ENCODE data around the gene ARNT2.

The ARNT2 gene

DNA sequence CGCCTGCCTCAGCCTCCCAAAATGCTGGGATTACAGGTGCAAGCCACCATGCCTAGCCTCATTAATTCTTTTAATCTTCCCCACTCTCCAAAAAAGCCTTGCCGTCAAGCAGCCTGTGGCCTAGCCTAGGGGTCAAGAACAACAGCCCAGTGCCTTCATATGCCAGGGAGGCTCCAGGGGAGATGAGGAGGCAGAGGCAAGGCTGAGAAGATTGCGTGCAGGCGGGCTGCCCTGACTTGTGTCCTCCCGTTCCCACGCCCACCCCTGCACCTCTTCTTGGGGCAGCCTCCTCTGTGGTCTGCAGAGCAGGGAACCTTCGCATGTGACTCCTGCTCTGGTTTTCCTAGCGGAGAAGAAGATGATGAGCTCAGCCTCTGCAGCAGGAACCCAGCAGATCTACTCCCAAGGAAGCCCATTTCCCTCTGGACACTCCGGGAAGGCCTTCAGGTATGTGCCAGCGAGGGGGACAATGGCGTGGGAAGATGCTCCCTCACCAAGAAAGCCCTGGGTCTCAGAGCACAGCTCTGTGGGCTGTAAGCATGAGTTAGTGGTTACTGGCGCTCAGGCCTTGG lies 172.4 kb downstream of the ARNT2 start:
- no peak for DNase-seq (ENCODE audit: low read depth in 2 of 2)

DNA sequence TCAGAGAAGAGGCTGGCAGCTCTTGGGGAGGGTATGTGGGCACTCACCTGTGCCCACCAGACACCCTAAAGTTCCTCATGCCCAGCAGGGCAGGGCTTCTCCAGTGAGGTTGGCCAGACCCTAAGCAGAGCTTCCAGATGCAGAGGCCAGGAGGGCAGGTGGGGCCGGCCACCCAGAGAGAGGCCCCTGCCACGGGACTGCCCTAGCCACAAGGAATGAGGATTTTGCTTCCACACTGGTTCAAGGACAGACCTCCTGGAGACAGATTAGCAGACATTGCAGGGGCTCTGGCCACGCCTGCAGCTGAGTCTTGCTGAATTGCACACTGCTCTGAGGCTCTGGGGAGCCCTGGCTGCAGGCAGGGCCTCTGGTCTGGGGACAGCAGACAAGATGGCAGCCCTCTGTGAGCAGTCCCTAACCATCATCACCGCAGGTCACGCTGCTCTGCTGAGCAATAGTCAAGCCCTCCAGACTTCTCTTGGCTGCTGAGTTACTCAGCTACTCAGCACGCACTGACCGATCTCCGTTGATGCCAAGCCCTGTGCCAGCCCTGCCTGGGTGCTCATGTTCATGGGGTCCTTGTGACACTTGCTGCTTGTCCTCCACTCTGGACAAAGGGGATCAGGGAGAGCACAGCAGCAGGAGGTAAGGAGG lies 173.5 kb downstream of the ARNT2 start:
- no peak for DNase-seq (ENCODE audit: low read depth in 2 of 2)

GRCh38 chr15:80578206-80578595 lies 174.0 kb downstream of the ARNT2 start:
- no peak for DNase-seq (ENCODE audit: low read depth in 2 of 2)

DNA sequence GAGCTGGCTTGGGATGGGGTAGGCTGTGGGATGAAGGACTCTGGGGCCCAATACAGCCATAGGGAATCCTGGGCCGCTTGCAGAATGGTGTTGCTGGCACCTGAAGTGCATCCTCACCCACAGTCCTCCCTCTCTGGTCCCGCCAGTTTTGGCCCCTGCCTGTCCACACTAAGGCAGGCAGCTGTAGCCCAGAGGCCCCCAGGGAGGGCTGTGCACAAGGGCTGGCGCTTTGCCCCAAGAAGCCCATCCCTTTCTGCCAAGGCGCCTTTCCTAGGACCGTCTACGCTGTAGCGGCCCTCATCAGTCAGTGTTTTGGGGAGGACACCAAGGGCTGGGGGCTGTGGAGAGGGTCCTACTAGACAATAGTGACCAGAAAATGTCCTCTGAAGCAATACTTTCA lies 174.7 kb downstream of the ARNT2 start:
- no peak for DNase-seq (ENCODE audit: low read depth in 2 of 2)

GRCh38 chr15:80579611-80580010 lies 175.4 kb downstream of the ARNT2 start:
- no peak for DNase-seq (ENCODE audit: low read depth in 2 of 2)

GRCh38 chr15:80580106-80580505 lies 175.9 kb downstream of the ARNT2 start:
- DNase-seq (ENCODE audit: low read depth in 2 of 2), result no peak

DNA sequence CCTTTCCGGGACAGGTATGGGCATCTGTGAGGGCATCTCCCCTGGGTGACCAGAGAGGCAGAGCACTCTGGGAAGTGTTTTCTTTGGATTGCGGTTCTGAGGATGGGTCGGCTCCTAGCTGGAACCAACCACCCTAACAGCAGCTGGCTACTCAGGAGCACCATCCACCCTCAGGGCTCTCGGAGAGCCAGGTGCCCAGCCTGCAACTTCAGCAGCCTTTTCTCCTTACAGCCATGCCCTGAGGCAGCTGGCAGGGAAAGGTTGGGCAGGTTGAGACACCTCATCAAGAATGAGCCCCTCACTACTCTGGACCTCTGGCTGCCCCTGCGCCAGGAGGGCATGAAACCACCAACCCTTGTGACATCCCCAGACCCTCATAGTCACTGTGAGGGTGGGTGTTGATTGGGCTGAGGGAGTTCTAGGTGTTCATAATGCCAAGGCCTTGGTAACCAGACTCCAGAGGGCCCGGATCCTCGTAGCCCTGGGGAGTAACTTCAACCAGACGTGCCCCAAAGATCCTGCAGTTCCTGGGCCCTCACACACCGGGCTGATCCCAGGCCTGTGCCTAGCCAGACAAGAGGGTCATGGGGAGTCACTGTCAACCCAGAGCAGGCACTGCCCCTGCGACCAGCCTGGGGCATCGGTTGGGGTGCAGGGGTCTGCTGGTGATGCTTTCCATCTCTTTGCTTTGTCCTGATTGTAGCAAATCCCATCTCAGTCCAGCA lies 176.5 kb downstream of the ARNT2 start:
- DNase-seq (ENCODE audit: low read depth in 2 of 2), result no peak

- DNase-seq (ENCODE audit: low read depth in 2 of 2), result no peak
These were observed 177.8 kb downstream of the ARNT2 start for GRCh38 chr15:80581976-80582375.

DNA sequence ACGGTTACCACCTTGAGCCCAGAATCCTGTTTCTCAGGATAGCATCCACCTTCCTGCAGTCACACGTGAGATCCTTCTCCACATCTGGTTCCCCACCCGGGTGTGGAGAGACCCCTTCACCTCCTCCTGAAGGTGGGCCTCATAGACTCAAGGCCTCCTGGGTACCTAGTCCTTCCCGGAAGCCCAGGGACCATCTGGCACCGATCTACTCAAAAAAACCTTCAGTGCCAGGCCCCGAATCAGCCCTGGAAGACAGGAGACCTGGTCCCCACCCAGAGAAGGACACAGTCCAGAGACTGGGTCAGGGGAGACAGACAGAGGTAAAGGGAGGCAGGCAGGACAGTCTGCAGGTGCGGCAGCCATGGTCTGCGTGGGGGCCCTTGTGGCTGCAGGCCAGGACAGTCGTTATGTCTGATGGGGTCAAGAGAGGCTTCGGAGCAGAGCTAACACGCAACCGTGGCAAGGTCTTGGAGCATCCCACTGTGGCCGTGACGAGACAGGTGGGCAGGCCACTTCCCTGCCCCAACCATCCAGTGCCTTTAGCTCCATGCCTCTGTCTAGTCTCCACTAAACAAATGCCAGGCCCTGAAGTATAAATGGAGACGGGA lies 178.7 kb downstream of the ARNT2 start:
- DNase-seq (ENCODE audit: low read depth in 2 of 2), result no peak

- no peak for DNase-seq (ENCODE audit: low read depth in 2 of 2)
These were observed 180.4 kb downstream of the ARNT2 start for GRCh38 chr15:80584561-80584964.

GRCh38 chr15:80584973-80585525 lies 180.9 kb downstream of the ARNT2 start:
- DNase-seq (ENCODE audit: low read depth in 2 of 2), result no peak

DNA sequence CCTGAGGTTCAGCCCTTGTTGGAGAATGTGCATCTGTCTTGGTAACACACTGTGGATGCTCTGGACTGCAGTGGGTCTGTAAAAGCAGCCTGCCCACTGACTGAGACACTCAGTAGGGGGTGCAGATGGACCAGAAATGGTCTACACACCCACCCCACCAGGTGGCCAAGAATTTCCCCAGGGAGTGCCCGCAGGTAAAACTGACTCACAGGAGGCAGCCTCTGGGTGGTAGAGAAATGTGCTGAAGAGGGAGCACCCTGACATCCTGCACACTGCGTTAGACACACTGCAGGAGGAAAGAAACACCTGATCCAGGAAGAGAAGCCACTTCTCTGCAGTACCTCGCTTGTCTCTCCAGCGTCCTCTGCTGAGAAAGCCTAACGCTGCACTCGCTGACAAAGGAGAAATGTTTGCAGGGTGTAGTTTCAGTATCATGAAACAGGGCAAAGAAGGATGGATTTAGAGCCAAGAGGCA lies 181.4 kb downstream of the ARNT2 start:
- no peak for DNase-seq (ENCODE audit: low read depth in 2 of 2)

DNA sequence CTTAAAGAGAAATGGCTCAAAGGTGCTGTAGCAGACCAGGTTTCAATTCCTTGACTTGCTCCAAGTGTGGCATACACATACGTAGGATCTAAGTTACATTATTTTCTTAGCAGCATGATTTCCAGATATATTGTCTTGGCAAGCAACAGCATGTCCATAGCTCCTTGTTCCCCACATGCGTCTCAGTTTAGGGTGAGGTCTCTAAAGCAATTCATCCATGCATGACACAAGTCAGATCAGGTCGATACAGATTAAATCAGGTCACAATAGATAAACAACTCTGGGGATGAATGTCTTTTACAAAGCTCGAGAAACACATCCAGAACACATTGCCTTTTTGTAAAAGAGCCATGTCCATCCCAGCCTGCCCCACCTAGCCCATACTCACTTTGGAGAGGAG lies 182.0 kb downstream of the ARNT2 start:
- no peak for DNase-seq (ENCODE audit: low read depth in 2 of 2)

DNA sequence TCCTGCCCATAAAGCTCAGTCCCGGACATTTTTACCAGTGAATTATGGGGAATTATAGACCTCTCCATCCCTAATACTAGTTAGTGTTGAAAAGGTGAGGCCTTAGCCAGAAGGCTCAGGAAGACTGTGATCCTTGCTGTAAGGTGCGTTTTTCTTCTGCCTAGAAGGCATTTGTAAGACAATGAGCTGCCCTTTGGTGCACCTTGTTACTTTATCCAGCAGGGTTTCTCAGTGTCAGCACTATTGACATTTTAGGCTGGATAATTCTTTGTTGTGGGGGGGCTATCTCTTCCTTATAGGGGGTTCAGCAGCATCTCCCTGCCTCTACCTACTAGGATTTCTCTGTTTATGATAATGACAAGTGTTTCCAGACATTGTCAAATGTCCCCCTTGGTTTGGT lies 182.8 kb downstream of the ARNT2 start:
- DNase-seq (ENCODE audit: low read depth in 2 of 2), result no peak

DNA sequence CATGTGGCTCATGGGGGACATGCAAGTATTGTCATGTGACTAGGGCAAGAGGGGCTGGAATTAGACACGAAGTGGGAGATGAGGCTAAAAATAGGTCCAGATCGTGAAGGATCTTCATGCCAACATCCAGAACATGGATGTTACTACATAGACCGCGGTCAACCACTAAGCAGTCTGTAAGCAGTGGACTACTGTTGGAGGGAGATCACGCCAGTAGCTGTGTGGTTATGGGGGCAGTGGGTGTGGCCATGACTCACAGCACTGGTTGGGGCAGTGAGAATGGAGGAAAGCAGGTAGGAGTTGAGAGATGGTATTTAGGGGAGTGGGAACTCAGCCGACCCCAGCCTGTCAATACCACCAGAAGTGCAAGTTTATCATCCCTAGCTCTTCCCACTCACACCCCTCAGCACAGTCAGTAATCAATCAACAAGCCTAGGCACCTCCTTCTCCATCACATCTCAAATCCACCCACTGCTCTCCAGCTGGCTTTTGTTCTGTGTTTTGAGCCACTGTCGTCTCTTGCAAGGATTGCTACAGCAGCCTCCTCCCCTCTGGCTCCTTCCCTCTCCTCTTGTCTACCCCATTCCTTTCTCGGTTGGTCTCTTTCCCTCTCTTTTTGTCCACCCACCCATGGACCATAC lies 183.8 kb downstream of the ARNT2 start:
- no peak for DNase-seq (ENCODE audit: low read depth in 2 of 2)

DNA sequence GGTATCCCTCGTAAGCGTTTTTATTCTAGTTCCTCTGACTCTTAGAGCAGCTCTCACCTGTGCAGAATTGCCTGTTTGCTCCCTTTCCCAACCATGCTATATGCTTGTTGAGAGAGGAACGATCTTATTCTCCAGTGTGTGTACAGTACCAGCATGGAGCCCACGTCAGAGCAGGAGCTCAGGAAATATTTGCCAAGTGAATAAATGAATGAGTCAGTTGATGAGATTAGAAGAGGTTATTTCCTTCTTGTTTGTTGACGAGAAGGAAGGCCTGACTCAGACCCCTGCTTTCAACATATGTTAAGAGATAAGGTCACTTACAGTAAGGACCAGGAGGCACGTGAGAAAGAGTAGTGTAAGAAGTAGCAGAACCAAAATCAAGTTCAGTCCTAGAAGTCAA lies 184.6 kb downstream of the ARNT2 start:
- DNase-seq (ENCODE audit: low read depth in 2 of 2), result no peak

- DNase-seq (ENCODE audit: low read depth in 2 of 2), result no peak
These were observed 186.7 kb downstream of the ARNT2 start for GRCh38 chr15:80590761-80591355.

DNA sequence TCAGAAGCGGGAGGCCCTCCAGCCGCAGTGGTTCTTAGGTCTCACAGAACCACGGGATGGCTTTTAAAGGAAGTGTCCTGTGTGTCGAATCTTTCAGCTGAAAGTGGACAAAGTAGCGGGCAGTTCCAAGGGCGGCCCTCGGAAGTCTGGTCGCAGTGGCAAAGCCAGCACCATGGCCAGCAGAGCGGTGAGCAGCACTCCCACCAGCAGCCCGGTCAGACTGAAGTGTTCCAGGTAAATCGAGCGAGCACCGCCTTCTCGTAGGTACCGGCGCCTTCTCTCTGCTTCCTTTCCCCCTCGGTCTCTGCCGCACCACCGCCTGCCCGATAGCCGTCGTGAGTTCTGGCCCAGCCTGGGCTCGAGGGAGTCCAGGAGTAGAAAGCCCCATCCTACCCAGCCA lies 187.3 kb downstream of the ARNT2 start:
- no peak for DNase-seq (ENCODE audit: low read depth in 2 of 2)

DNA sequence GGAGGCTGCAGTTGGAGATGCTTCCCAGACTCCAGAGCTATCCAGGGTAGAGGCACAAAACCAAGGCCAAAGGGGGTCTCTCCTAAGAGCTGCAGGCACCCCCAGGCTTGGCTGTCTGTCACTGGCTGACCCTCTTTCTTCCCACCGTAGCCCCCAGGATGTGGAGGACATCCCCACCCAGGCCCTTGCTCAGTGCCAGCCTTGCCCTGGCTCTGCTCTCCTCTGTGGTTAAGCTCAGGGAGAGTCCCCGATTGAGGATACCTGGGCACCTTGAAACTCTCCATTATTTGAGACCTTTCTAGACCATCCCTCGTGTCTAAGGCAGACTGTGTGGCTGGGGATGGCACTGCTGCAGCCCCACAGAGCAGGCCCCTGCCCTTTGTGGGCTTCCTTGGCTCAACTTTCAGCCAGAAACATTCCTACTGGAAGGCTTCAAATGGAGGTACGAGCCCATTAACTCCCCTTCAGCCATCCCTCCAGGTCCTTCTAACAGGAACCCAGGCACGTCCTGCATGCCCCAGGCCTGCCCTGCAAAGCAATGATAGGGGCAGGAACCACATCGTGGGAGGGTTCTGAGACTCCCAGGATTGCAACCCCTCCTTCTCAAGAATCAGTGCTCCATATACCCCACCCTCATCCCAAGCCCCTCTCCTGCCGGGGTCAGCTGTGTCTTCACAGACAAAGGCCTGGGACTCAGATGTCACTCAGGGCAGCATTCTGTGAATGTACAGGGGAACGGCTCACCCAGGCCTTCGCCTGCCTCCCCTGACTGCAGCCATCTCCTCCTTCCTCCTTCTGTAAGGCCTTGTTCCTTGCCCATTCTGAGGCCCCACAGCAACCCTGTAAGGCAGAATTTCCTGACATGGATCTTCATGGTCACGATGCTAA lies 188.0 kb downstream of the ARNT2 start:
- no peak for DNase-seq (ENCODE audit: low read depth in 2 of 2)

GRCh38 chr15:80593486-80594030 lies 189.4 kb downstream of the ARNT2 start:
- no peak for DNase-seq (ENCODE audit: low read depth in 2 of 2)

Data from stimulated activated CD4-positive, alpha-beta T cell treated with anti-CD3 and anti-CD28 coated beads, Interleukin-15, amount 100 ng/mL, for 48 hours (primary cell).